NCI-H446 (cell line): Measurements from ENCODE around the gene PDE4D.
"Not testable (repeated sequence)": the region's sequence is repeated elsewhere in the genome, so short reads cannot be mapped to it uniquely, and the experiment has no call there.

Experiments used
- DNase-seq, 2 experiments: peaks; one replicate each; lab custom pipeline; 2025; lab: John Stamatoyannopoulos, UW

PDE4D gene

GRCh38 chr5:59608745-59609144, 284.8 kb downstream of the PDE4D start:
- DNase-seq = peak in 1 of 2 experiments; percentile 27

DNA sequence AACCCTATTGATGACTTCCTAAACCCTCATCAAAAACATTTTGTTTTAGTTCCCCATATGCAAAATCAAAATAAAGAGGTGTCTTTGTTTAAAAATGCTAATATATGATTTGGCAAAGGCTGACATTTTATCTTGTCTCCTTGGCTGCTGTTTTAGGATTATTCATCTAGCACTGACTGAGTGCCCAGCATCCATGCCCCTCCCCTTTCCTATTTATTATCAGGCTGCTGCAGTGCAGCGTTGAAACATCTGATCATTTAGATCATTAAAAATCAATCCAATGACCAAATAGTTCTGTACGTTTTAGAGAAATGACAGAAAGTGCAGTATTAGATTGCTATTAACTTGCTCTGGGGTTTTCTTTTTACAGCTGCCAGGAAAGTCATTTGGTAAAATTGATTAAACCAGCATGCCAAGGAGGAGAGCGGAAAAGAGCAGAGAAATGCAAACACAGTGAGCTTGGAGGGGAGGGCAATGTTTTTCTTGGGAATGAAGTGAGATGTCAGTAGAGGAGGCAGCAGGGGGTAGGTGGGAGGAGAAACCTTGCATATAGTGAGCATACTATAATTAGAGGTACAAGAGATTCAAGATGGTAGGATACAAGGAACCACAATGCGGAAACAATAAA, 286.3 kb downstream of the PDE4D start:
- peak in 1 of 2 experiments; percentile 52 for DNase-seq

DNA sequence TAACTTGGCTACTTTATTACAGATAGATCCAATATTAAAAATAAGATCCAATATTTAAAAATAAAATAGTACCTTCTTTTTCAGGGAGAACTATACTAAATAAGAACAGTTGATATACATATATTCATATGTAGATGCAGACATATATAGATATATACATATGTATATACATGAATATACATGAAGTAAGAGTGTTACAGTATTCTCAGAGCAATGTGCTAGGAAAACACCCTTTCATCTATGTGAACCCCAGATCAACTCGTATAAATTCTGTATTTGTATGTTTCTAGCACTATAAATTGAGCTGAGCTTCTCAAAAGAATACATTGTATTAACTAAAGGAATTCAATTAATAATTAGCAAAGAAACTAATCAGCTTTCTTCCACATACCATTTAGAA, 287.6 kb downstream of the PDE4D start:
- DNase-seq = no peak

DNA sequence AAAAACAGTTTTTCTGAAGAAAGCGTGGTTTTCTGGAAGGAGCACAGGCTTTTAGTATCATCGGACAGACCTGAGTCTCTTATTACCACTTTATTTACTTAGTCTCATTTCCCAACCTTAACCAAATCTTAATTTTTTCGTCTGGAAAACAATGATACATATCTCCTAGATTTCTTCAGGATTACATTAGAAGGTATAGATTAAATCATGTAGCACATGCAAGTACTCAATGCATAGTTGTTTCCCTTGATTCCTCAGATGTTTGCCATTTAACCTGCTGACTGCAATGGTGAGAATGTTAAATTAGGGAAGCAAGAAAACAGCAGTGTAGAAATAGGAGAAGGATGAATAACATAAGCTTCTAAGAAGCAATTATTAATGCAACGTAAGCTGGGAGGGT, 289.4 kb downstream of the PDE4D start:
- DNase-seq = no peak

DNA sequence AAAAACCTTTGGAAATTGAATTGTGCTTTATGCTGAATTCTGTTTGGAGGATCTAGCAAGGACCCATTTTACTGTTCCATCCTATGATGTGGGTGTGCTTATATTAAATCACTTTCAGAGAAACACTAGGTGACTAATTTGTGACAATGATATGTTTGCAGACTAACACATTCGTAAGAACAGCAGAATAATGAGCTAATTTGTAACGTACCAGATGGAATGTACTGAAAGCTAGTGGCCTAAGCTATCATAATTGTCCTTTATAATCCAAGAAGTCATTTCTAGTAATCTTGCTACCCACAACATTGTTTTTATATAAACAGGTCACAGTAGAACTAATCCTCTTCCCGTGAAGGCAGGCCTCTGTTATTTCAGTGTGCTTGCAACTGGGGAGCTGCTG, 292.5 kb downstream of the PDE4D start:
- DNase-seq = no peak

- DNase-seq = no peak
Observed at GRCh38 chr5:59600153-59600552, 293.4 kb downstream of the PDE4D start.

GRCh38 chr5:59599729-59600128, 293.8 kb downstream of the PDE4D start:
- peak in 1 of 2 experiments; percentile 95 for DNase-seq

- DNase-seq = no peak
Observed at GRCh38 chr5:59598547-59598874, 295.0 kb downstream of the PDE4D start.

DNA sequence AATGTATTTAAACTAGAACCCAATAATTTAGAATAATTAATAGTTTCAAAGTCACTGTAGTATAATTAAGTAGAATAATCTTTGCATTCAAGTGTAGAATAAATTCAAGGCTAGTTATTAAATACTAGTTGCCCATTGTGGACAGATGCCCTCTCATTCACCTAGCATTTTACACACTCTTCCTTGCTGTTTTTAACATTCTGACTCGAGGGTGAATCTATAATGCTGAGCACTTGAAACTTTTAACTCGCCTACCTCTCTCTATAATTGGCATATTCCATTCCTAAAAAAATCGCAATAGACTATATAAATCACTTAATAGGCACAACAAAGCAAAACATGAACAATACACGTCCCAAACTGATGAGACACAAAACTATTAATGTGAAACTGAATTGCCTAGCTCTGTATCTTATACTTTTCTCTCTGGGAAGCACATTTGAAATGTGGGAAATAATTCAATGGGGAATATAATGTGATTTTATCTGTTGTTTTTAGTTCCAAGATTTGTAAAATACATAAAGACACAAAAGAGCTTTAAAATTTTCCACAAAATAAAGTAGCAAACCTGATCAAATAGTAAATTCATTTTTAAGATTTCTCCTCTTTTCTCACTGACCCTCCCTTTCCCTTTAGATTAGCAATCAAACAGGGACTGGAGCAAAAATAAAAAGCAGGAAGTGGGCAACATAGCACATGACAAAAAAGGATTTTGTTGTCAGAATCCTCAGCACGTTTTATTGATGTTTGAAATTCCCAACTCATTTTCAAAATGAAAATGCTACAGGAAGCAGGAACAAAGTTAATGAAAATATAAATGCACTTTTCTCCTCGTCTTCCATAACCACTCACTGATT, 295.6 kb downstream of the PDE4D start:
- DNase-seq = no peak

GRCh38 chr5:59596586-59597350, 296.8 kb downstream of the PDE4D start:
- DNase-seq = peak in 1 of 2 experiments; percentile 14

- DNase-seq = not testable (repeated sequence)
Observed at GRCh38 chr5:59594118-59594517, 299.4 kb downstream of the PDE4D start.

- DNase-seq = no peak
Observed at GRCh38 chr5:59593439-59594007, 300.0 kb downstream of the PDE4D start.

GRCh38 chr5:59592101-59592500, 301.4 kb downstream of the PDE4D start:
- DNase-seq = peak in 1 of 2 experiments; percentile 49

- DNase-seq = no peak
Observed at GRCh38 chr5:59591162-59591561, 302.4 kb downstream of the PDE4D start.

DNA sequence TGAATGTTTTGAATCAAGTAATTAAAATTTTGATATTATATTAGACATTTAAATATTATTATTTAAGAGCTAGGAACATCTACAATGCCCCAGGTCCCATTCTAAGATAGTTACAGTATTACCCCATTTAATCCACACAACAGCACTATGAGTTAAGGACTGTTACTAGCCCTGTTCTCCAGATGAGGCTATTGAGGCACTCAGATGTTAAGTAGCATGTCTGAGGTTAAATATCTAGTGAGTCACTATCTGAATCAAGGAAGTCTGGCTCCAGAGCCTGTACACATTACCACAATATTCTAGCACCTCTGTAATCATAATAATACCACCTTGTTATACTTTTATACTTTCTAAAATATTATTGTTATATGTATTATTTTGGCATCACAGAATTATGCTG, 304.6 kb downstream of the PDE4D start:
- DNase-seq = no peak

GRCh38 chr5:59587489-59588337, 305.8 kb downstream of the PDE4D start:
- DNase-seq = peak; percentile 56 to 82

GRCh38 chr5:59586841-59587240, 306.7 kb downstream of the PDE4D start:
- DNase-seq = no peak

DNA sequence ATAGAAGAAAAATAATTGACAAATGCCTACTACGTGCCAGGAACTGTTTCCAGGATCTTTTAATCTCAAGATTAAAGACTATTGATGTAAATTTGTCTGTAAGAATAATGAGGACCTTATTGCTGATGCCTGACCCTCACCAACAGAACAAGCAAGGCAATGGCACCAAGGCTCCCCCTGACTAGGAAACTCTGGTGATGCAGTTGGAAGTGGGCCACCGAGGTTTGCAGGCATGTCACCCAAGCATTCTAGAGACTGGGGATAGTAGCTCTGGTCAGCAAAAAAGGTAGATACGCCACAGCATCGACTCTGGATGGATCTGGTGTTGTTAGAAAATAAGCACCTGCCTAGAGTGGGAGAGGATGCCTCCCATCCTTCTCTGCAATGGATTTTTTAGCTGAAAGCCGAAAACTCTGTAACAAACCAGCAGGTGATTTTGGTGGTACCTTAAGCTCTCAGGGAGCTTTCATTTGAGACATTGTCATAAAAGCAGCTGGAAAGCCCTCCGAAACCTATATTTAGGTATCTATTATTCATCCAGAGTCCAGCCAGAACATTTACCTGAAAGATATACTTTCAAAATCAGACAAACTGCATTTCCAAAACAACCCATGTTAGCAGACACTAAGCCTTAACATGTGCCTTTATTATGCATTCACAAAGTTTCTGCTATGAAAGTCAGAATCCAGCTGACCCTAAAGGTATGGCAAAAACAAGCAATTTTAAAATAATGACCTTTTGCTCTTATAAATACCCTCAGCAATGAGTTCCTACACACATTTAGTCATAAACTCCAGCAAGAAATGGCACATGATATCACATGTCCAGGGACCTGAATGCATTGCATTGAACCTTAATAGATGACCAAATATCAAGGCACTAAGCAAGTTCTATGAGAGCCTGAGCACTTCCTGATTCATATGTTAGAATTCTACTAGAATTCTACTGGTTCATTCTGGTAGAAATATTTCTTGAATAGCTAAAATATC, 308.4 kb downstream of the PDE4D start:
- no peak for DNase-seq

GRCh38 chr5:59583810-59584562, 309.5 kb downstream of the PDE4D start:
- DNase-seq = peak in 1 of 2 experiments; percentile 53
